ENCODE results near the gene TMPRSS13.
A peak's percentile ranks its signal among the peaks of the same experiment; 100 is the strongest.
"Not testable (repeated sequence)": the region's sequence is repeated elsewhere in the genome, so short reads cannot be mapped to it uniquely, and the experiment has no call there.

The TMPRSS13 gene

DNA sequence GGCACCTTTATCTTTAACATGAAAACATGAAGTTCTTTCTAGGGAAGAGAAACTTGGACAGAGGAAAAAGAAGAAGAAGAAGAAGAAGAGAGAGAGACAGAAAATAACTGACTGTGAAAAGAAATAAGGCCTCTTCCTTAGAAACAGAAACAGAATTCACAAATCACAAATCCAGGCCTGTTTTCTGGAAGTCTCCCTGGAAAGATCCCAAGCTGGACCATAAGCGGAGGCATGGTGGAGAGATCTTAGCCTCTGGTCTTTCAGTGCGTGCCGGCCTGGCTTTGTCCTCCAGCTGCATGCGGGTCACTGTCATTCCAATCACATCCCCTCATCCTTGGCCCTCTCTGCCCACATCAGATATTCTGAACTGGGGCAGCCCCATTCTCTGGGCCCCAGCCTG is 59.6 kb downstream of the TMPRSS13 start:
- no peak for TF ChIP-seq Cebpa-rat (IDR thresholded peaks at IDR 0.05)
- H3K4me2 ChIP-seq, result no peak overlapping the region
- H3K9ac ChIP-seq, result no peak overlapping the region
- no peak overlapping the region for H3K4me3 ChIP-seq
- peaks cover 19% of the 10 kb centered on the region for H3K27me3 ChIP-seq
- H4K20me1 ChIP-seq, result no peaks in the 10 kb centered on the region; the same call in 1 of the 2 replicates
- H3K4me1 ChIP-seq, result peaks cover 22% of the 10 kb centered on the region
- H3K36me3 ChIP-seq, result no peaks in the 10 kb centered on the region
- H3K27ac ChIP-seq, result no peak overlapping the region
- no peaks in the 10 kb centered on the region for H3K9me3 ChIP-seq

DNA sequence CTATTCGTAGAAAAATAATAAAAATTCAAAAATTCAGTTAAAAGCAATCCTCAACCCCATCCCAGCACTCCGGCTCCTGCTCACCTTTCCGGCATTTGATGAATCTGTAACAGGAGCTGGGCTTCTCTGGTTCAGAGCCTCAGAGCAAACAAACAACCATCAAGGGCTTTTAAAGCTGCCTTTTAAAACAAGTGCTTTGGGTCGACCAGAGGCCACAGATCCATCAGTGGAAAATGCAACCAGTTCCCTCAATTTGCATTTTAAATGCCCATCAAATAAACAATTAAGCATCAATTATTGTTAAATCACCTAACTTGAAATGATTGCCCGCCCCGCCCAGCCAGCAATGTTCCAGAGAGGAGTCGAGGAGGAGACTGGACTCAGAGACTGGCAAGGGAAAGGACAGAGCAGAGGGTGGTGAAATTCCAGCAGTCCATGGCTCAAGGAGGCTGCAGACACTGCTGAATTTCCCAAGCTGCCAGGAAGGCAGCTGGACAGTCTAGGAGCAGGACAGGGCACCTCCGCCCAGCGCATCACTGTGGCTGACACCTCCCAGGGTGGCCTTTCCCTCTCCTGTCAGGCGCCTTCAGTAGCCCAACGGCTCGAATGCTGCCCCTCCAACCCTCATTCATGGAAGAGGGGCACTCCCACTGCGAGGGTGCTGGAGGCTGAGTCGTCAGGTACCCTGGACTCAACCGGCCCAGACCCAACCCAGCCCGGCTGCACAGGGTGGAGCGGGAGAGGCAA is 60.2 kb downstream of the TMPRSS13 start:
- H3K27ac ChIP-seq, result no peak overlapping the region
- no peaks in the 10 kb centered on the region for H4K20me1 ChIP-seq
- H3K4me3 ChIP-seq, result no peak overlapping the region
- no peaks in the 10 kb centered on the region for H3K9me3 ChIP-seq
- no peak overlapping the region for H3K9ac ChIP-seq
- H3K27me3 ChIP-seq, result peaks cover 13% of the 10 kb centered on the region
- no peak for TF ChIP-seq Cebpa-rat (IDR thresholded peaks at IDR 0.05)
- peaks cover 18% of the 10 kb centered on the region for H3K4me1 ChIP-seq
- no peaks in the 10 kb centered on the region for H3K36me3 ChIP-seq
- H3K4me2 ChIP-seq, result no peak overlapping the region

DNA sequence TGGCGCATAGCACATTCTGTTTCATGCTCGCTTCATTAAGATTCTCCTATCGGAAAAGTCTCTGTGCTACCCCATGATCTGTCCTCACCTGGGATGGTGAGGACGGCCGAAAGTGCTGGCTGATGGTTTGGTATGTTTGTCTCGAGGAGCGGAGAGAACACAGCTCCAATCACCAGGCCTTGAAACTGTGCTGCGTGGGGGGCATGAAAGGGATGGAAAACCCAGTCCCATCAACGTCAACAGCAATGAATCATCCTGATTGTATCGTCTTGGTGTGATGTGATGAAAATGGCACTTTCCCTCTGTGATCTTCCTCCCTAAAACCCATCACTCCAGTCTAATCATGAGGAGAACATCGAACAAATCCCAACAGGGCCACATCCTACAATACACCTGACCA is 61.1 kb downstream of the TMPRSS13 start:
- Histone ChIP-seq H3K27me3 (peaks cover 4% of the 10 kb centered on the region; the same call in 1 of the 2 replicates), H3K36me3 (no peaks in the 10 kb centered on the region), H3K9ac (no peak overlapping the region), H3K27ac (no peak overlapping the region), H3K4me2 (no peak overlapping the region), H3K4me1 (peaks cover 18% of the 10 kb centered on the region), H3K9me3 (no peaks in the 10 kb centered on the region), H4K20me1 (no peaks in the 10 kb centered on the region), H3K4me3 (no peak overlapping the region)
- TF ChIP-seq Cebpa-rat (IDR thresholded peaks at IDR 0.05), result no peak

DNA sequence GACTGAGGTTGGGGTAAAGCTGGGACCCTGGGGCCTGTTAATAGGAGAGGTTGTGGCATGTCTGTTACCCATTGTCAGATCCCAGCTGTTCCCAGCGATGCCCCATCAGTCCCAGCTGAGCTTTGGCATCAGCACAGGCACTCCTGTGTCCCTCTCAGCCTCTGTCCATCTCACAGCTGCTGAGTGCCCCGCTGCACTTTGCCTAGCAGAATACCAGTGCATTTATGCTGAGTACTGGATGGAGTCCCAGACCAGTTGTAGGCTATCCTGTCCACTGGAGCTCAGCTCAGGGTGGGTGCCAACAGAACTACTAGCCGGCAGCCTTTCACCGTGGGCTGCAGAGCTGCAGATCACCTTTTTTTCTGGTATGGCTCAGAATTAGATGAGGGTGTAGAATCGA is 62.7 kb downstream of the TMPRSS13 start:
- TF ChIP-seq Cebpa-rat (IDR thresholded peaks at IDR 0.05), result no peak
- Histone ChIP-seq H3K36me3 (no peaks in the 10 kb centered on the region), H3K27me3 (no peaks in the 10 kb centered on the region), H3K4me1 (peaks cover 27% of the 10 kb centered on the region), H4K20me1 (no peaks in the 10 kb centered on the region), H3K4me2 (no peak overlapping the region), H3K4me3 (no peak overlapping the region), H3K9ac (no peak overlapping the region), H3K27ac (no peak overlapping the region), H3K9me3 (no peaks in the 10 kb centered on the region)

DNA sequence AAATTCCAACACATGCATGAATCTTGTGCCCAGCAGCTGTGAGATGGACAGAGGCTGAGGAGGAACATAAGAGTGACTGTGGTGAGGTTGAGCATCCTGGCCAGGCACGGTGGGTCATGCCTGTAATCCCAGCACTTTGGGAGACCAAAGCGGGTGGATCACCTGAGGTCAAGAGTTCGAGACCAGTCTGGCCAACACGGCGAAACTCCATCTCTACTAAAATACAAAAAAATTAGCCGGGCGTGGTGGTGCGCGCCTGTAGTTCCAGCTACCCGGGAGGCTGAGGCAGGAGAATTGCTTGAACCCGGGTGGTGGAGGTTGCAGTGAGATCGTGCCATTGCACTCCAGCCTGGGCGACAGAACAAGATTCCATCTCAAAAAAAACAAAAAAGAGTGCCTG is 63.7 kb downstream of the TMPRSS13 start:
- not testable (repeated sequence) for H3K9ac ChIP-seq
- peaks cover 32% of the 10 kb centered on the region for H3K4me1 ChIP-seq

DNA sequence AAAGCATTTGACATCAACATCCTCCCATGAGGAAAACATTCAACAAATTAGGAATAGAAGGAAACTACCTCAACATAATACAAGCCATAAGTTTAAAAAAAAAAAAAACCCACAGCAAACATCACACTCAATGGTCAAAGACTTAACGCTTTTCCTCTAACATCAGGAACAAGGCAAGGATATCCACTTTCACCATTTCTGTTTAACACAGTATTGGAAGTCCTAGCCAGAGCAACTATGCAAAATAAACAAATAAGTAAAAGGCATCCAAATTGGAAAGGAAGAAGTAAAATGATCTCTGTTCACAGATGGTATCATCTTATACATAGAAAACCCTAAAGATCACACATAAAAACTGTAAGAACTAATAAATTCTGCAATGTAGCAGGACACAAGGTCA is 65.8 kb downstream of the TMPRSS13 start:
- H3K9me3 ChIP-seq, result no peaks in the 10 kb centered on the region
- no peaks in the 10 kb centered on the region for H4K20me1 ChIP-seq
- H3K4me1 ChIP-seq, result peaks cover 32% of the 10 kb centered on the region
- peak overlapping the region; percentile 64 for H3K4me2 ChIP-seq
- no peaks in the 10 kb centered on the region for H3K36me3 ChIP-seq
- no peak overlapping the region for H3K9ac ChIP-seq
- H3K27ac ChIP-seq, result no peak overlapping the region
- no peak overlapping the region for H3K4me3 ChIP-seq
- no peak for TF ChIP-seq Cebpa-rat (IDR thresholded peaks at IDR 0.05)
- H3K27me3 ChIP-seq, result no peaks in the 10 kb centered on the region

More for the DNA sequence above, 63.7 kb downstream of the TMPRSS13 start:
- H3K4me3 ChIP-seq, H3K27me3 ChIP-seq, H4K20me1 ChIP-seq, H3K27ac ChIP-seq, H3K9me3 ChIP-seq, H3K4me2 ChIP-seq, H3K36me3 ChIP-seq: not testable (repeated sequence)

DNA sequence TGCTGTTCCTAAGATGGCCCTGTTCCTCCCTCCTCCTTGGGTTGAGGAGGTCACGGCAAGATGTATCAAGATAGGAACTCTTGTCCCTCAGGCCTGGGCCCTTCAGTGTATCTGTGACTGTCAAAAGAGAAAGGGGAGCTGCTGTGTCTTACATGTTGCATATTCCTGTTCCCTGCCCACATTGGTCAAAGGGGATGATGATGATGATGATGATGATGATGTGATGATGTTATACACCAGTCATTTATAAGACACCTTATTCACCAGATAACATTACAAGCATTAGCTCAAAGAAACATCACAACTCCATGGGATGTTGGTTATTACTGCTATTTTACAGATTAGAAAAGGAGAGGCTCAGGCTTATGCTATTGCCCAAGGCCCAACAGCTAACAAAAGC is 66.4 kb downstream of the TMPRSS13 start:
- TF ChIP-seq Cebpa-rat (IDR thresholded peaks at IDR 0.05), result no peak
- H4K20me1 ChIP-seq, result no peaks in the 10 kb centered on the region
- no peak overlapping the region for H3K27ac ChIP-seq
- no peaks in the 10 kb centered on the region for H3K36me3 ChIP-seq
- H3K9me3 ChIP-seq, result no peaks in the 10 kb centered on the region
- H3K4me2 ChIP-seq, result peak overlapping the region; percentile 64
- no peak overlapping the region for H3K9ac ChIP-seq
- H3K4me1 ChIP-seq, result peaks cover 32% of the 10 kb centered on the region
- no peak overlapping the region for H3K4me3 ChIP-seq
- H3K27me3 ChIP-seq, result no peaks in the 10 kb centered on the region

DNA sequence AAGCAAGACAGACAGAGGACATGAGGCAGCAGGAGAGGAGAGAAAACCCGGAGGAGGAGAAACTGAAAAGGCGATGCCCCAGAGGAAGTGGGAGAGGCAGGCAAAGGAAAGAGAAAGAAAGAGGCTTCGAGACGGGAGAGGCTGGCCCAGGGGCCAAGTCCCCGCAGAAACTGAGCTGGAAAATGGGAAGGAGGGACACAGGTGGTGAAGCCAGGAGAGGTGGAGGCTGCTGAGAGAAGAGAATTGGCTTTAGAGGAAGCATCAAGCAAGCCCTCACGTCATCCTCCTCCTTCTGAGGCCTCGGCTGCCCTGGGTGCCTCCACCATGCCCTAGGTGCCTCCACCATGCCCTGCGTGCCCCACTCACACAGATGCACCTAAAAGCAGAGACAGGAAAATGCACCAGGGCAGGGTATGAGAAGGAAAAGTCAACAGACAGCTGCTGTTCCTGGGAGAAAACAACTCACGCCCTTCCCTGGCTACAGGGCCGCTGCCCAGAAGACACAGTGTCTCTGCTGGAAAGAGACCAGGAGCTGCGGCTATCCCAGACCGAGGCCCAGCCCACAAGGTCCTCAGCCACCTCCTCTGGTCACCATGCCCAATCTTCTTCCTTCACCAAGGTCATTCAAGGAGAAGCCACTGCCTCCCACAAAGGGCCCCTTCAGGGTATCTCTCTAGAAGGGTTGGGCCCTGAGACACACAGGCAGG is 67.0 kb downstream of the TMPRSS13 start:
- no peak for TF ChIP-seq Cebpa-rat (IDR thresholded peaks at IDR 0.05)
- Histone ChIP-seq H3K4me1 (peaks cover 32% of the 10 kb centered on the region), H3K27ac (no peak overlapping the region), H3K4me2 (peak overlapping the region; percentile 64), H3K27me3 (no peaks in the 10 kb centered on the region), H3K36me3 (no peaks in the 10 kb centered on the region), H3K4me3 (no peak overlapping the region), H4K20me1 (no peaks in the 10 kb centered on the region), H3K9ac (no peak overlapping the region), H3K9me3 (no peaks in the 10 kb centered on the region)

DNA sequence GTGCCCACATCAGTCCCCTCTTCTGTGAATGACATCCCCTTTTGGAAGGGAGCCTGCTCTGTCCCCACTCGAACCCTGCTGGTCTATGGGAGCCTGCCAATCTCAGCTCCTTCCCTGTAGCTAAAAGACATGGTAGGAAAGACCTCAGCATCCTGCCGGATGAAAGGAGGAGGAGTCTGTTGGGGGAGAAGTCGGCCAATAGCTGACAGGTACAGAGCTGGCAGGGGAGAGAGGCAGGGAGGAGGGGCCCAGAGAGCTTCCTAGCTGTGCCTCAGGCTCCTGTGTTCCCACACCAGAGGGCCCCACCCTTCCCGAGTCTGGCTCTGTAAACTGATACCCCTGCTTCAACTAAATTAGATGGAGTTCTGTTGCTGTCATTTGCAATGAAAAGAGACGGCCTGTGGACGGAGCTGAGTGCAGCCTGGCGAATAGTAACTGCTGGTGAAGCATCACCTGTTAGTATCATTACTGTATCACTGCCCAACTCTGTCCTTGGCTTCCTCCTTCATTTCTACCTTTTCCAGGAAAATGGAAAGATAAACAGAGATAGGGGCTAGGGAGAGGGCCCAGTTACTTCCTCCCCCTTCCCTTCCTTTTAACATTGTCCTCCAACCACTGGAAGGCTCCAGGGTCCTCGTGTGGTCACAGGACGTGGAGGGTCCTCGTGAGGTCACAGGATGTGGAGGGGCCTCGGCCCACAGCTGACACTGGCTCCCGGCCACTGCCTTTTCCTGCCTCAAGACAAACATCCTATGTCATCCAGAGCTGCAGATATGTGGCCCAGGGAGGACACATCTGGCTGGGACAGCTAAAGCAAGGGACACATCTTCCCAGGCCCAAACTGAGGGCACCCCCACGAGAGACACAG is 67.8 kb downstream of the TMPRSS13 start:
- no peaks in the 10 kb centered on the region for H3K36me3 ChIP-seq
- no peak for TF ChIP-seq Cebpa-rat (IDR thresholded peaks at IDR 0.05)
- H3K9me3 ChIP-seq, result no peaks in the 10 kb centered on the region
- no peaks in the 10 kb centered on the region for H4K20me1 ChIP-seq
- H3K9ac ChIP-seq, result no peak overlapping the region
- H3K4me1 ChIP-seq, result peaks cover 32% of the 10 kb centered on the region
- no peak overlapping the region for H3K4me3 ChIP-seq
- peak overlapping the region; percentile 64 for H3K4me2 ChIP-seq
- no peaks in the 10 kb centered on the region for H3K27me3 ChIP-seq
- H3K27ac ChIP-seq, result no peak overlapping the region

DNA sequence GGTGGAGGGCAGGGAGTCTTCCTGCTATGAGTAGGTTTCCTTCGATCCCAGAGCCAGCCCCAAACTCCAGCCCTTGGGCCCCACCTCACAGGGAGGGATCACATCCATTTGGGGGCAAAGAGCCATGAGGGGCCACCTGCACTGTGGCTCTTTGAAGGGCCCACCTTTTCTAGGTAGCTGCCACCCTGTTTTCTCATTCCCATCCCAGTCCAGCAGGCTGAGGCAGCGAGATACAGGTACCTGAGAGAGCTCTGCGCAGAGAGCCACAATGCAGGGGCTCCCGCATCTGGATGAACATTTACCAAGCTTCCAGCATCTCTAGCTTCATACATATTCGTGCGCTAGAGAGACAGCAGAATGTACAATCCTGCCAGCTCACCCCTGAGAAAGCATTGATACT is 69.1 kb downstream of the TMPRSS13 start:
- H3K4me3 ChIP-seq, result no peak overlapping the region
- no peaks in the 10 kb centered on the region for H3K36me3 ChIP-seq
- no peak for TF ChIP-seq Cebpa-rat (IDR thresholded peaks at IDR 0.05)
- H3K27me3 ChIP-seq, result no peaks in the 10 kb centered on the region
- H3K9ac ChIP-seq, result no peak overlapping the region
- H3K4me2 ChIP-seq, result no peak overlapping the region
- peaks cover 32% of the 10 kb centered on the region for H3K4me1 ChIP-seq
- H3K27ac ChIP-seq, result no peak overlapping the region
- H4K20me1 ChIP-seq, result no peaks in the 10 kb centered on the region
- no peaks in the 10 kb centered on the region for H3K9me3 ChIP-seq

Data from BLaER1 (cell line).